ENCODE measurements around the gene CDK2AP2.
"Not testable (repeated sequence)": the region's sequence is repeated elsewhere in the genome, so short reads cannot be mapped to it uniquely, and the experiment has no call there.

CDK2AP2 gene

DNA sequence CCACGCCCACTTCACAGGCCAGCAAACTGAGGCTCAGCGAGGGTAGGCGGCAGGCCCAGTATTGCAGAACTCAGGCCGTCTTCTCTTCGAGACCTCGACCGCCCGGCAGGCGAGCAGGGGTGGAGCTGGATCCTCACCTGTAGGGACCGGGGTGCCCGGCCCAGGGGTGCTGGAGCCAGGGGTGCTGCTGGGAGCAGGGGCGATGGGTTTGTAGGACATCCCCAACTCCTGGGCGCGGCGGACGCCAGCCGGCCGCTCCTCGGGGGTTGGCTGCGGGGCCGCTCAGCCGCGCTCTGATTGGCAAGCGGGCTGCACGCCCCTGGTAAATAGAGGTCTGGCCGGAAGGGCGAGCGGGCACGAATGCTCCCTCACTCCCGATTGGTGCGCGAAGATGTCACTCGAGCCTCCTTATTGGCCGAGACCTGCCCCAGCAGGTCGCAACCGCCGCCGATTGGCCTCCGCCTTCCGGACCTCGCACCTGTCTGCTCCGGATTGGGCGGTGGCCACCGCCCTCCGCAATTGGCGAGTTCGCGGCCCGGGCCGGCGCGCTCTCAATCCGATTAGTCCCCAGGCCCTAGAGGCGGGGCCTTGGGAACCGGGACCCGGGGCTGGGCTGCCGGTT, at the start of gene CDK2AP2:
TSS of gene CDK2AP2 (minus strand) at position 299 of the 622 bp plus-strand sequence. CDS start at position 219, 80 bp downstream.
- peak; percentile 99 for DNase-seq

- no peak for DNase-seq
These were observed 48.3 kb upstream of the CDK2AP2 start for GRCh38 chr11:67556244-67556643.

- not testable (repeated sequence) for DNase-seq
These were observed 43.7 kb upstream of the CDK2AP2 start for GRCh38 chr11:67551697-67552096.

- no peak for DNase-seq
These were observed 43.2 kb upstream of the CDK2AP2 start for GRCh38 chr11:67551127-67551526.

- no peak for DNase-seq
These were observed 40.7 kb upstream of the CDK2AP2 start for GRCh38 chr11:67548555-67549110.

GRCh38 chr11:67548112-67548511, 40.1 kb upstream of the CDK2AP2 start:
- DNase-seq, result not testable (repeated sequence)

DNA sequence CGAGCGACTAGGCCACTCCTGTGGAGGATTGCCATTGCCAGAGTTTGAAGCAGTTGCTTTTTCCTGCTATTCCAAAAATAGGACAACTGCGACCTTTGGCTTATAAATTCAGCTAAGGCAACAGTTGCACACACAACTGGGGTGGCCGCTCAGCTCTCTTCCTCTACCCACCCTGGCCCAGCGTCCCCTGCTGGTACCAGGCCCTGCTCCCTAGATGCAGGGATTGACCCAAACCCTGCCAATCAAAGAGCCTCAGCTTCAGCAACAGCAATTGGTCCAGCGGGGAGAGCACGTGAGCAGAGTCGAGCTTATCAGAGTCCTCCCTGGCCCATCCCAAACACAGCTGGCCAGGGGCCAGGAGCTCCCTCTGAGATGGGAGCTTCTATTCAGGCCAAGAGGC, 37.3 kb upstream of the CDK2AP2 start:
- DNase-seq, result no peak

GRCh38 chr11:67544616-67545242, 36.8 kb upstream of the CDK2AP2 start:
- DNase-seq, result no peak

GRCh38 chr11:67543585-67543984, 35.6 kb upstream of the CDK2AP2 start:
- no peak for DNase-seq

DNA sequence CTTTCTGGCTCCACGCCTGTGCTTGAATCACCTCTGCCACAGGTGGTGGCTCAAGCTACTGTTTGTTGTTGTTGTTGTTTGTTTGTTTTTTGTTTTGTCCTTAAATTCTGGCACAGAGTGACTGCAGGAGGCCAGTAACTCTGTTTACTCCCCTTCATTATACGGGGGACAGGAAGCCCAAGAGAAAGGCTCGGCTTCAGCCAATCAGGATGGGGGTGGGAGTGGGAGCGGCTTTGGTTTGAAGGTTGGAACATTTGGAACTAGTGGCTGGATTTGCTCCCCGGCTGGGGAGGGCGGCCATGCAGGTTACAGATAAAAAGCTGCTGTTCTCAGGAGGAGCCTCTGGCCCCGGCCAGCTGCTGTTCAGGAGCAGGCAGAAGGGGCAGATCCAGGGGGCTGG, 35.0 kb upstream of the CDK2AP2 start:
- DNase-seq, result no peak

DNA sequence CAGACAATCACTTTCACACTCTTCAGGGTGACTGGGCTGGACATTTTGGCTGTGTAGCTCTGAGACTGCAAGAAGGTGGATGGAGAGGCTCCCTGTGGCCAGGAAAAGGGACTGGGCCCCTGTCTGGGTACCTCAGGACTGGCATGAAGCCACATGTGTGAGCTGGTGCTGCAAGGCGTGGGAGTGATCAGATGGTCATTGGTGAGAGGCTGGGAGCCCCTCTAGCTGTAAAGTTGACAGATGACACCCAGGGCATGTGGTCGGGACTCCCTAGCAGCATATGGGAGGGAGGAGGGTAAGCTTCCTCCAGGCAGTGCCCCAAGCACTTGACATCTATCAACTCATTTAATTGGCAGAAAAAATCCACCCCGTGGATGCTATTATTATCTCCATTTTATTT, 34.2 kb upstream of the CDK2AP2 start:
- no peak for DNase-seq

GRCh38 chr11:67541198-67541597, 33.2 kb upstream of the CDK2AP2 start:
- DNase-seq, result no peak

DNA sequence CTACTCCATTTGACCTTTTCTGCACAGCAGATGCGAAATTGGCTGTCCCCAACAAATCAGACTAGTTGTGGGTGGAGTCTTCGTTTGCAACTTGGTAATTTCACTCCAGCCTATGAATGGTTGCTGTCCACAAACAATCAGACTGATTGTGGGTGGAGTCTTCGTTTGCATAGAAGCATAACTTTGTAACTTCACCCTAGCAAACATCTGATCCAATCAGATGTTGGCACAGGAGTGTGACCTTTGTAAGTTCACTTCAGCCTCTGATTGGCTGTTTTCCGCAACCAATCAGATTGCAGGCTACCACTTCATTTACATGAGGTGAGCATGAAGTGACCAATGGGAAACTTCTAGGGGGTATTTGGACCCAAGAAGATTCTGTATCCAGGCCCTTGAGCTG, 31.6 kb upstream of the CDK2AP2 start:
- DNase-seq, result no peak

- no peak for DNase-seq
These were observed 31.0 kb upstream of the CDK2AP2 start for GRCh38 chr11:67538823-67539505.

DNA sequence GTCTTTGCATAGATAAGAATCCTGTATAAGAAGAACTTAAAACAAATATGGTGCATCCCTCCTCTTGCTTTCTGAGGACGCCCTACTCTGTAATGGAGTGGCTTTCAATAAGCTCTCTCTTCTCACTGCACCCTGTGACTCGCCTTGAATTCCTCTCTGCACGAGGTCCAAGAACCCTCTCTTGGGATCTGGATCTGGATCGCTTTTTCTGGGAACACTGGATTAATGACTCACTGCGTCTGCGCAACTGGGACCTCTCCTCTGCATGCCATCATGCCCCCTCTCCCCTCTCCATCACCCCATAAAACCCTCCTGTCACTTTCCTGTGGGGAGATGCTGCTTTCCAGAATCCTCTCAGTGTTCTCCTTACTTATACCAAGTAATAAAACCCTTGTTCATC, 30.3 kb upstream of the CDK2AP2 start:
- DNase-seq, result no peak

- no peak for DNase-seq
These were observed 27.6 kb upstream of the CDK2AP2 start for GRCh38 chr11:67535561-67535960.

GRCh38 chr11:67534070-67534679, 26.2 kb upstream of the CDK2AP2 start:
- DNase-seq, result no peak

- no peak for DNase-seq
These were observed 24.9 kb upstream of the CDK2AP2 start for GRCh38 chr11:67532889-67533288.

- DNase-seq, result no peak
These were observed 22.3 kb upstream of the CDK2AP2 start for GRCh38 chr11:67530282-67530592.

GRCh38 chr11:67528376-67528775, 20.4 kb upstream of the CDK2AP2 start:
- DNase-seq, result no peak

- DNase-seq, result no peak
These were observed 17.5 kb upstream of the CDK2AP2 start for GRCh38 chr11:67525275-67525976.

- no peak for DNase-seq
These were observed 16.5 kb upstream of the CDK2AP2 start for GRCh38 chr11:67524480-67524808.

Measured in NCI-H1092 treated with DMSO at 0.1 percent for 48 hours (cell line).